Measurements from ENCODE around the gene ILF2. TPM values are rescaled to one million over a fixed set of nuclear protein-coding genes. Genes with fewer than 3 reads are reported as not detected.

ILF2 gene
- total RNA-seq, 1 experiment from 2014 or later, result 221 TPM

- H3K4me1 ChIP-seq (ENCODE audit: control insufficient read depth, insufficient read depth, low read length), result peaks cover 12% of the 10 kb centered on the region; the same call in 1 of the 2 replicates
- CTCF ChIA-PET, result interaction anchor here (0.7 kb wide), 1 partner anchor 29 kb away, joined by 5 read pairs; the partner anchor contains the start of gene CHTOP
- in situ Hi-C loops (cut with HindIII; ENCODE audit: low pct_unique_long_range_greater_than_20kb, low sequenced_read_pairs), result no loop called here
- no peak overlapping the region for H3K27ac ChIP-seq (ENCODE audit: low read length)
- H3K36me3 ChIP-seq (ENCODE audit: control insufficient read depth, insufficient read depth, low read length), result peaks cover 47% of the 10 kb centered on the region
- POLR2A ChIA-PET, result no interaction called here
- no peaks in the 10 kb centered on the region for H3K27me3 ChIP-seq (ENCODE audit: control insufficient read depth, insufficient read depth, low read length)
- ATAC-seq, result no peak
- TF ChIP-seq, protein P1, sequence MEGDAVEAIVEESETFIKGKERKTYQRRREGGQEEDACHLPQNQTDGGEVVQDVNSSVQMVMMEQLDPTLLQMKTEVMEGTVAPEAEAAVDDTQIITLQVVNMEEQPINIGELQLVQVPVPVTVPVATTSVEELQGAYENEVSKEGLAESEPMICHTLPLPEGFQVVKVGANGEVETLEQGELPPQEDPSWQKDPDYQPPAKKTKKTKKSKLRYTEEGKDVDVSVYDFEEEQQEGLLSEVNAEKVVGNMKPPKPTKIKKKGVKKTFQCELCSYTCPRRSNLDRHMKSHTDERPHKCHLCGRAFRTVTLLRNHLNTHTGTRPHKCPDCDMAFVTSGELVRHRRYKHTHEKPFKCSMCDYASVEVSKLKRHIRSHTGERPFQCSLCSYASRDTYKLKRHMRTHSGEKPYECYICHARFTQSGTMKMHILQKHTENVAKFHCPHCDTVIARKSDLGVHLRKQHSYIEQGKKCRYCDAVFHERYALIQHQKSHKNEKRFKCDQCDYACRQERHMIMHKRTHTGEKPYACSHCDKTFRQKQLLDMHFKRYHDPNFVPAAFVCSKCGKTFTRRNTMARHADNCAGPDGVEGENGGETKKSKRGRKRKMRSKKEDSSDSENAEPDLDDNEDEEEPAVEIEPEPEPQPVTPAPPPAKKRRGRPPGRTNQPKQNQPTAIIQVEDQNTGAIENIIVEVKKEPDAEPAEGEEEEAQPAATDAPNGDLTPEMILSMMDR (IDR thresholded peaks at IDR 0.05), result no peak
- no peak for TF ChIP-seq POLR2AphosphoS5 (IDR thresholded peaks at IDR 0.05; ENCODE audit: low read depth, low read length)
- TF ChIP-seq TCF7L2 (IDR thresholded peaks at IDR 0.05; ENCODE audit: low read depth, low read length), result no peak
- TF ChIP-seq SIN3A (IDR thresholded peaks at IDR 0.05; ENCODE audit: borderline replicate concordance, insufficient read depth, low read depth, low read length), result no peak
- TF ChIP-seq, protein P2, sequence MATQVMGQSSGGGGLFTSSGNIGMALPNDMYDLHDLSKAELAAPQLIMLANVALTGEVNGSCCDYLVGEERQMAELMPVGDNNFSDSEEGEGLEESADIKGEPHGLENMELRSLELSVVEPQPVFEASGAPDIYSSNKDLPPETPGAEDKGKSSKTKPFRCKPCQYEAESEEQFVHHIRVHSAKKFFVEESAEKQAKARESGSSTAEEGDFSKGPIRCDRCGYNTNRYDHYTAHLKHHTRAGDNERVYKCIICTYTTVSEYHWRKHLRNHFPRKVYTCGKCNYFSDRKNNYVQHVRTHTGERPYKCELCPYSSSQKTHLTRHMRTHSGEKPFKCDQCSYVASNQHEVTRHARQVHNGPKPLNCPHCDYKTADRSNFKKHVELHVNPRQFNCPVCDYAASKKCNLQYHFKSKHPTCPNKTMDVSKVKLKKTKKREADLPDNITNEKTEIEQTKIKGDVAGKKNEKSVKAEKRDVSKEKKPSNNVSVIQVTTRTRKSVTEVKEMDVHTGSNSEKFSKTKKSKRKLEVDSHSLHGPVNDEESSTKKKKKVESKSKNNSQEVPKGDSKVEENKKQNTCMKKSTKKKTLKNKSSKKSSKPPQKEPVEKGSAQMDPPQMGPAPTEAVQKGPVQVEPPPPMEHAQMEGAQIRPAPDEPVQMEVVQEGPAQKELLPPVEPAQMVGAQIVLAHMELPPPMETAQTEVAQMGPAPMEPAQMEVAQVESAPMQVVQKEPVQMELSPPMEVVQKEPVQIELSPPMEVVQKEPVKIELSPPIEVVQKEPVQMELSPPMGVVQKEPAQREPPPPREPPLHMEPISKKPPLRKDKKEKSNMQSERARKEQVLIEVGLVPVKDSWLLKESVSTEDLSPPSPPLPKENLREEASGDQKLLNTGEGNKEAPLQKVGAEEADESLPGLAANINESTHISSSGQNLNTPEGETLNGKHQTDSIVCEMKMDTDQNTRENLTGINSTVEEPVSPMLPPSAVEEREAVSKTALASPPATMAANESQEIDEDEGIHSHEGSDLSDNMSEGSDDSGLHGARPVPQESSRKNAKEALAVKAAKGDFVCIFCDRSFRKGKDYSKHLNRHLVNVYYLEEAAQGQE (IDR thresholded peaks at IDR 0.05; ENCODE audit: insufficient read depth in 1 of 2, low read depth in 2 of 2, low read length in 1 of 2), result no peak
- no peaks in the 10 kb centered on the region for H3K9me3 ChIP-seq (ENCODE audit: control insufficient read depth, insufficient read depth, low read depth, low read length)
- intact Hi-C loops (cut with micrococcal nuclease; ENCODE audit: unreplicated experiment), result loop anchor here (5.0 kb wide), 1 partner anchor 156 kb away; no protein-coding TSS in a partner anchor
- H3K4me3 ChIP-seq (ENCODE audit: low read depth in 2 of 2, low read length in 2 of 2), result no peak overlapping the region
- DNase-seq (ENCODE audit: low read depth, low spot score), result no peak
- BruUV-seq (replicated peaks), result no TSS peak
These were observed 7.6 kb downstream of the ILF2 start for GRCh38 chr1:153663211-153663610.

DNA sequence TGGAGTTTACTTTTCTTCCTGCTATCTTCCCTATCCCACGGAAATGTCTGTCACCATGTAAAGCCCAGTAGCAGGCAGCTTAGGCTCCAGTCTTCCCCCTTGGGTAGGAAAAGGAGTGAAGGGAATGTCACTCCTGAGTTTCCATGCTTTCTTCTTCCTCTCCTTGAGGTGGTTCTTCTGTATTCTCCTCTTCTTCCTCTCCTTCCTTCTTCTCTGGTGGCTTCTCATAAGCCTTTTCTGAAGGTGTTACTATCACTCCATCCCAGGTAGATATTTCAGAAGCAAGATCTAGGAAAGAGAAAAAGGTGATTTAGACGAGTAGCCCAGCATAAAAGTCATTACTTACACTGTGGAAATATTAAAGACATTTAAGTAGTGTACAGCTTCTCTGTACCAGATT lies 8.5 kb downstream of the ILF2 start:
- H3K9me3 ChIP-seq (ENCODE audit: control insufficient read depth, insufficient read depth, low read depth, low read length), result no peaks in the 10 kb centered on the region
- ATAC-seq, result no peak
- POLR2A ChIA-PET, result no interaction called here

More for the DNA sequence above, 8.5 kb downstream of the ILF2 start:
- intact Hi-C loops (cut with micrococcal nuclease; ENCODE audit: unreplicated experiment), result loop anchor here (5.0 kb wide), 1 partner anchor 155 kb away; no protein-coding TSS in a partner anchor
- Histone ChIP-seq H3K4me1 (ENCODE audit: control insufficient read depth, insufficient read depth, low read length) (peaks cover 11% of the 10 kb centered on the region; the same call in 1 of the 2 replicates), H3K27ac (ENCODE audit: low read length) (no peak overlapping the region), H3K4me3 (ENCODE audit: low read depth in 2 of 2, low read length in 2 of 2) (no peak overlapping the region), H3K36me3 (ENCODE audit: control insufficient read depth, insufficient read depth, low read length) (peaks cover 39% of the 10 kb centered on the region), H3K27me3 (ENCODE audit: control insufficient read depth, insufficient read depth, low read length) (no peaks in the 10 kb centered on the region)
- in situ Hi-C loops (cut with HindIII; ENCODE audit: low pct_unique_long_range_greater_than_20kb, low sequenced_read_pairs), result no loop called here
- no peak for TF ChIP-seq POLR2AphosphoS5 (IDR thresholded peaks at IDR 0.05; ENCODE audit: low read depth, low read length)
- TF ChIP-seq, protein P2 (IDR thresholded peaks at IDR 0.05; ENCODE audit: insufficient read depth in 1 of 2, low read depth in 2 of 2, low read length in 1 of 2), result no peak
- no peak for TF ChIP-seq SIN3A (IDR thresholded peaks at IDR 0.05; ENCODE audit: borderline replicate concordance, insufficient read depth, low read depth, low read length)
- TF ChIP-seq, protein P1 (IDR thresholded peaks at IDR 0.05), result no peak
- no peak for TF ChIP-seq TCF7L2 (IDR thresholded peaks at IDR 0.05; ENCODE audit: low read depth, low read length)
- no peak for DNase-seq (ENCODE audit: low read depth, low spot score)
- TSS peak; percentile 82 for BruUV-seq (replicated peaks)
- CTCF ChIA-PET, result no interaction called here

Data from Panc1 (cell line).